HepG2 (cell line): Measurements from ENCODE around the gene ZNF629. TPM values are rescaled to one million over a fixed set of nuclear protein-coding genes. Genes with fewer than 3 reads are reported as not detected.

Experiments used
- ARNT ChIP-seq: fragments of 450-650 bp; IDR thresholded peaks from 2 replicates; pipeline ENCODE4 v1.6.1; 2017
- ATF6 ChIP-seq: sonication (generic); formaldehyde crosslinking; conservative IDR thresholded peaks from 2 replicates; pipeline ENCODE4 v1.4.0; 2020; ENCODE audit warnings: missing genetic modification reagents
- FOSL2 ChIP-seq: sonication (generic); formaldehyde crosslinking; IDR thresholded peaks from 2 replicates; pipeline ENCODE4 v1.4.0; 2020; ENCODE audit warnings: missing genetic modification reagents
- HNF1B ChIP-seq: sonication (generic); formaldehyde crosslinking; IDR thresholded peaks from 2 replicates; pipeline ENCODE4 v1.5.1; 2020; ENCODE audit warnings: mild to moderate bottlenecking, moderate library complexity, missing genetic modification reagents
- HOXA3 ChIP-seq: sonication (generic); formaldehyde crosslinking; IDR thresholded peaks from 2 replicates; pipeline ENCODE4 v1.5.0; 2020; ENCODE audit warnings: missing genetic modification reagents
- IKZF4 ChIP-seq: sonication (generic); formaldehyde crosslinking; IDR thresholded peaks from 2 replicates; pipeline ENCODE4 v1.5.1; 2020; ENCODE audit warnings: borderline replicate concordance, mild to moderate bottlenecking, low read depth, missing genetic modification reagents; ENCODE audit errors: not compliant biosample characterization
- KDM4B ChIP-seq: sonication (generic); formaldehyde crosslinking; IDR thresholded peaks from 2 replicates; pipeline ENCODE4 v1.4.0; 2020; ENCODE audit warnings: missing genetic modification reagents
- POLR2G ChIP-seq: fragments of 200-400 bp; formaldehyde crosslinking; IDR thresholded peaks from 2 replicates; pipeline ENCODE4 v1.6.1; 2018; ENCODE audit warnings: mild to moderate bottlenecking, low read depth, low read length, moderate library complexity
- RBFOX2 ChIP-seq: fragments of 200-400 bp; formaldehyde crosslinking; IDR thresholded peaks from 2 replicates; pipeline ENCODE4 v1.6.1; 2017; ENCODE audit warnings: low read depth, mild to moderate bottlenecking, low read length
- SNRNP70 ChIP-seq: fragments of 200-400 bp; formaldehyde crosslinking; IDR thresholded peaks from 2 replicates; pipeline ENCODE4 v1.6.1; 2017; ENCODE audit warnings: mild to moderate bottlenecking, low read depth, low read length, moderate library complexity
- SP5 ChIP-seq: IDR thresholded peaks from 2 replicates; pipeline ENCODE4 v1.6.1; 2016; ENCODE audit warnings: low read depth, borderline replicate concordance
- TEF ChIP-seq: sonication (generic); formaldehyde crosslinking; IDR thresholded peaks from 2 replicates; pipeline ENCODE4 v1.5.0; 2020; ENCODE audit warnings: missing genetic modification reagents
- TFE3 ChIP-seq: IDR thresholded peaks from 2 replicates; pipeline ENCODE4 v1.6.1; 2016
- ZBTB38 ChIP-seq: sonication (generic); formaldehyde crosslinking; IDR thresholded peaks from 2 replicates; pipeline ENCODE4 v1.5.1; 2020; ENCODE audit warnings: mild to moderate bottlenecking, missing genetic modification reagents
- ZBTB49 ChIP-seq: sonication (generic); formaldehyde crosslinking; IDR thresholded peaks from 2 replicates; pipeline ENCODE4 v1.4.0; 2020; ENCODE audit warnings: missing genetic modification reagents, borderline replicate concordance
- ZFP36L2 ChIP-seq: sonication (generic); formaldehyde crosslinking; IDR thresholded peaks from 2 replicates; pipeline ENCODE4 v1.4.0; 2020; ENCODE audit warnings: missing genetic modification reagents
- ZNF136 ChIP-seq: sonication (generic); formaldehyde crosslinking; IDR thresholded peaks from 2 replicates; pipeline ENCODE4 v1.8.1; 2022; ENCODE audit warnings: low read depth, mild to moderate bottlenecking, moderate library complexity, missing genetic modification reagents
- ZNF331 ChIP-seq: sonication (generic); formaldehyde crosslinking; IDR thresholded peaks from 2 replicates; pipeline ENCODE4 v1.4.0; 2020; ENCODE audit warnings: missing genetic modification reagents
- ZNF747 ChIP-seq: sonication (generic); formaldehyde crosslinking; IDR thresholded peaks from 2 replicates; pipeline ENCODE4 v1.8.1; 2023; ENCODE audit warnings: missing genetic modification reagents, mild to moderate bottlenecking, borderline replicate concordance
- ZNF772 ChIP-seq: sonication (generic); formaldehyde crosslinking; IDR thresholded peaks from 2 replicates; pipeline ENCODE4 v1.5.0; 2020; ENCODE audit warnings: mild to moderate bottlenecking, missing genetic modification reagents
- polyA plus RNA-seq, 8 experiments: library from polyadenylated mRNA; depleted of rRNA in 3 of 8; stranded (reverse) in 7 of 8; unstranded in 1 of 8; fragments of >200 nt; fragmentation: Illumina TruSeq in 4 of 8; extraction: Trizol in 4 of 8; gene quantifications; 2 replicates each; pipeline versions ENCODE4 v1.2.1 to v1.2.3, GENCODE V29; 2011 to 2016; ENCODE audit warnings: low read depth in 4 of 8, missing spikeins in 1 of 8, mixed read lengths in 1 of 8; ENCODE audit not compliant: insufficient read depth in 1 of 8
- total RNA-seq, 5 experiments: library from RNA; depleted of rRNA; stranded (reverse); fragments of >200 nt; fragmentation: Illumina TruSeq; extraction: Trizol; gene quantifications; 2 replicates each; pipeline ENCODE4 v1.2.3, GENCODE V29; 2016; ENCODE audit warnings: low read depth in 1 of 5

Gene ZNF629
- total and polyA plus RNA-seq, 2 of the 13 experiments (the other 11 are each of a cell fraction or from before 2014, with no cell fraction given), result 6.1 to 16.5 TPM

- TF ChIP-seq IKZF4 (CRISPR knock-in tag) (peak; percentile 39), HNF1B (CRISPR knock-in tag) (peak; percentile 70), ZFP36L2 (CRISPR knock-in tag) (no peak; the same call in 1 of the 2 replicates), SNRNP70 (no peak), ZNF331 (CRISPR knock-in tag) (peak; percentile 35; the same call in 1 of the 2 replicates), SP5 (peak; percentile 28; the same call in 1 of the 2 replicates), ZBTB38 (CRISPR knock-in tag) (peak; percentile 74; the same call in 1 of the 2 replicates), RBFOX2 (peak; percentile 91), POLR2G (peak; percentile 95), ZNF136 (CRISPR knock-in tag) (no peak; the same call in 1 of the 2 replicates), ZBTB49 (no peak), ARNT (no peak), TFE3 (CRISPR knock-in tag) (peak; percentile 80; the same call in 1 of the 2 replicates), KDM4B (CRISPR knock-in tag) (no peak), FOSL2 (CRISPR knock-in tag) (no peak), ZNF747 (CRISPR knock-in tag) (peak; percentile 87; the same call in 1 of the 2 replicates), ZNF772 (0 out of 2 replicates have a peak, but pooled peaks have one; percentile 69), HOXA3 (CRISPR knock-in tag) (peak; percentile 79), TEF (CRISPR knock-in tag) (no peak), ATF6 (no peak)
Measured at GRCh38 chr16:30747799-30748633, 39.0 kb downstream of the ZNF629 start, which contains the start of gene PHKG2 (continued).
